GM20000 (cell line): Measurements from ENCODE around the gene HDAC4.
"Not testable (repeated sequence)": the region's sequence is repeated elsewhere in the genome, so short reads cannot be mapped to it uniquely, and the experiment has no call there.

ENCODE experiments used
- DNase-seq: peaks from one replicate; pipeline ENCODE4 v3.0.0; 2012; ENCODE audit warnings: low spot score
- CTCF ChIP-seq: IDR thresholded peaks from 2 replicates; pipeline ENCODE4 v1.5.1; 2012; ENCODE audit warnings: mild to moderate bottlenecking, control low read depth; ENCODE audit errors: extremely low read depth, missing control alignments

The HDAC4 gene

GRCh38 chr2:239283961-239284795, 116.6 kb downstream of the HDAC4 start:
- no peak for TF ChIP-seq CTCF
- DNase-seq: no peak

DNA sequence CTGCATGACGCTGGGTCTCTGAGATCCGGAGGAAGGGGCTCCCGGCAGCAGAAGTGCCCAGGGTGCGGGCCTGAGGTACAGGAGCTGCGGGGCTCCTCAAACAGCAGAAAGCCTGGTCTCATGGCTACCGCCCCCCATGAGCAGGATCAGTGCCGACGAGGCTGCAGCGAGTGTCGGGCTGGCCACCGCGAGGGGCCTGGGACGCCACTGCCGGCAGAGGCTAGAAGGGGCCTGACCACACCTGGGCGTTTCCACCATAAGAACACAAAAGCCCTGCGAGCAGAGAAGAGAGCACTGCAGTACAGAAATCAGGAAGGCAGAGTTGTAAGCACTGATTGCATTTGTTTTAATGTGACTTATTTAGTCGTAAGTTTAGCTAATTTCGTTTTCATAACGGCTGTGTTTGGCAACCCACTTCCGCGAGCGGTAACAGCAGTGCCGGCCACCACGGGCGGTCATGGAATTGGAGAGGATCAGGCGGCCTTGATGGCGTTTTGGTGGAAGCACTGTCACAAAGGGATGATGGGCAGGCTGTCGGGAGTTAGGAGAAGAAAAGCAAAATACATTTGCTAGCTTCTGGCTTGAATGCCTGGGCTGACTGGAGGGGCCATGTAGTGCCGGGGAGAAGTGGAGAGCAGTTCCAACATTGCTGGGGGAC, 117.4 kb downstream of the HDAC4 start:
- TF ChIP-seq CTCF: no peak
- DNase-seq: no peak

GRCh38 chr2:239282448-239283287, 118.2 kb downstream of the HDAC4 start:
- DNase-seq: no peak
- TF ChIP-seq CTCF: no peak

DNA sequence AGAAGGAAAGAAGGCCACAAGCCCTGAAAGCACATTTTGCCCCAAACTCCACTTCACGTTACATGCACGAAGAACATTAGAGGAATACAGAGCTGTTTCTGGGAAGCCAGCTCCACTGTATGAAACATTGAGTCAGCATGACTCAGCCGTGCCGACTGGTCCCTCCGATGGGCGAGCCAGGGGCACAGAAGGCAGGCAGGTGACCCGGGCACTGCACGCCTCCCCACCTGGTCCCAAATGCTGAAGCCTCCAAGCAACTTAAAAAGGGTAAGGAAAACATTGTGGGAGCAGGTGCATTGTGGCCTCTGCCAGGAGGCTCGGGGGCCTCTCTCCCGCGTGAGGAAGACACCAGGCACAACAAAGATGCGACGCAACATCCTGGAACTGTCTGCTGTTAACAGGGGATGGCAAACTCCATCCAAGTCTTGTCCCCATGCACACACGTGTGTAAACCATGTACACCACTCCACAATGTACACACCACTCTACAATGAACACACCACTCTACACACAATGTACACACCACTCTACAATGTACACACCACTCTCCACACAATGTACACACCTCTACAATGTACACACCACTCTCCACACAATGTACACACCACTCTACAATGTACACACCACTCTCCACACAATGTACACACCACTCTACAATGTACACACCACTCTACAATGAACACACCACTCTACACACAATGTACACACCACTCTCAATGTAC, 120.4 kb downstream of the HDAC4 start:
- DNase-seq: not testable (repeated sequence)

- TF ChIP-seq CTCF: no peak
Observed at GRCh38 chr2:239279508-239280295, 121.1 kb downstream of the HDAC4 start.

DNA sequence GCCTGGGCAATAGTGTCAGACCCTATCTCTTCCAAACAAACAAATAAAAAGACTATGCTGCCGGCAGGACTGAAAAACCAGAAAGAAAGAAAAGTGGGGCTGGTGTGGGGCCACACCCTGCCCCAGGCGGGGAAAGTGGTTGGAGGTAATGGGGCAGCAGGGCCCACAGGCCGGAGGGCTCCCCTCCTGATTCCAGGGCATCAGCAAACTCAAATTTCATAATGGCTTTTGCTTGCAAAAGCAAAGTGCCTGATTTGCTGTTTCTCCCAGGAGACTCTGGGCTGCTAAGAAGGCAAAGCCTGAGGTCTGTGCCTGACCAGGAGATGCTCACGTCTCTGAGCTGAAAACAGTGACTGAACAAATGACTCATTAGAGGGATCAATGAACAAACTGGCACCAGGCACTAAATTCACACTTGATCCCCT, 121.9 kb downstream of the HDAC4 start:
- TF ChIP-seq CTCF: no peak
- DNase-seq: no peak

More at GRCh38 chr2:239279508-239280295, 121.1 kb downstream of the HDAC4 start:
- no peak for DNase-seq

GRCh38 chr2:239278361-239278760, 122.5 kb downstream of the HDAC4 start:
- TF ChIP-seq CTCF: no peak
- DNase-seq: no peak
